OCI-LY7 (cell line): Measurements from ENCODE around the gene MINDY2. TPM values are rescaled to one million over a fixed set of nuclear protein-coding genes. Genes with fewer than 3 reads are reported as not detected.

Source experiments
- BruUV-seq: library from RNA; stranded (reverse); fragments of 400-500 nt; replicated peaks from 2 replicates; lab custom pipeline; 2021; lab: Mats Ljungman, UMichigan
- CTCF ChIA-PET: fragments of 300-600 bp; sonication (Branson Sonifier 250); formaldehyde crosslinking; loops from one replicate; lab custom pipeline; 2022; ENCODE audit warnings: antibody characterized with exemption; ENCODE audit not compliant: unreplicated experiment; lab: Charles Lee
- POLR2A ChIA-PET: fragments of 300-600 bp; sonication (Branson Sonifier 250); formaldehyde crosslinking; loops from one replicate; lab custom pipeline; 2022; ENCODE audit warnings: antibody characterized with exemption; lab: Charles Lee
- DNase-seq: peaks from one replicate; pipeline ENCODE4 v3.0.0-alpha.2; 2015; ENCODE audit warnings: low spot score
- H2AFZ ChIP-seq: fragments of 200-600 bp; sonication (generic), shearing (Covaris generic); 2 replicates; pipeline ENCODE4 v1.6.1; 2014; ENCODE audit warnings: mild to moderate bottlenecking, antibody characterized with exemption, low read length, moderate library complexity
- H3K27ac ChIP-seq: fragments of 200-600 bp; sonication (generic); 2 replicates; pipeline ENCODE4 v1.5.1; 2014; ENCODE audit warnings: mixed run types, low read depth, mild to moderate bottlenecking, moderate library complexity, low read length, inconsistent platforms; ENCODE audit not compliant: poor library complexity, severe bottlenecking
- H3K36me3 ChIP-seq: fragments of 200-600 bp; sonication (generic); 2 replicates; pipeline ENCODE4 v1.6.1; 2014; ENCODE audit warnings: mild to moderate bottlenecking, antibody characterized with exemption, low read length, moderate library complexity, mixed read lengths; ENCODE audit not compliant: insufficient read depth
- H3K4me1 ChIP-seq: fragments of 200-600 bp; sonication (generic); 2 replicates; pipeline ENCODE4 v1.5.1; 2014; ENCODE audit warnings: mild to moderate bottlenecking, low read length; ENCODE audit not compliant: insufficient read depth, poor library complexity, severe bottlenecking
- H3K4me2 ChIP-seq: fragments of 200-600 bp; sonication (generic); 2 replicates; pipeline ENCODE4 v1.6.1; 2014; ENCODE audit warnings: mild to moderate bottlenecking, low read length
- H3K4me3 ChIP-seq: fragments of 200-600 bp; sonication (generic); 2 replicates; pipeline ENCODE4 v1.5.1; 2014; ENCODE audit warnings: mild to moderate bottlenecking, low read depth, low read length; ENCODE audit not compliant: poor library complexity, severe bottlenecking
- H3K79me2 ChIP-seq: fragments of 200-600 bp; sonication (generic); 2 replicates; pipeline ENCODE4 v1.6.1; 2016; ENCODE audit warnings: low read depth, mild to moderate bottlenecking, low read length, moderate library complexity, mixed read lengths; ENCODE audit not compliant: insufficient read depth
- H3K9me2 ChIP-seq: fragments of 200-600 bp; sonication (generic); 2 replicates; pipeline ENCODE4 v1.6.1; 2016; ENCODE audit warnings: mild to moderate bottlenecking, low read length, mixed read lengths; ENCODE audit not compliant: insufficient read depth
- H3K9me3 ChIP-seq: fragments of 200-600 bp; sonication (generic); 2 replicates; pipeline ENCODE4 v1.6.1; 2014; ENCODE audit warnings: mild to moderate bottlenecking, mixed run types, low read length, mixed read lengths
- H4K20me1 ChIP-seq: fragments of 200-600 bp; sonication (generic); 2 replicates; pipeline ENCODE4 v1.6.1; 2014; ENCODE audit warnings: mild to moderate bottlenecking, antibody characterized with exemption, low read length, moderate library complexity, mixed read lengths; ENCODE audit not compliant: insufficient read depth
- EZH2phosphoT487 ChIP-seq: fragments of 200-600 bp; sonication (generic); IDR thresholded peaks from 2 replicates; pipeline ENCODE4 v1.6.1; 2018; ENCODE audit warnings: low read depth, borderline replicate concordance, mild to moderate bottlenecking, mixed run types, antibody characterized with exemption, low read length, moderate library complexity, mixed read lengths
- intact Hi-C: fragments of 100-400 bp; cut with micrococcal nuclease; formaldehyde crosslinking; loops from one replicate; pipeline ENCODE4 v1.10.0; 2022; ENCODE audit not compliant: unreplicated experiment
- total RNA-seq, 2 experiments: library from RNA; depleted of rRNA in 1 of 2; stranded (reverse); fragments of >200 nt in 1 of 2; shearing (Covaris generic) in 1 of 2; gene quantifications; 2 replicates each; pipeline ENCODE4 v1.2.3, GENCODE V29; 2014 to 2022
- TF ChIP-seq, protein P1 (sequence below): fragments of 200-600 bp; sonication (generic); conservative IDR thresholded peaks from 2 replicates; pipeline ENCODE4 v1.5.1; 2014; ENCODE audit warnings: mild to moderate bottlenecking, antibody characterized with exemption, low read length, moderate library complexity, mixed read lengths

The MINDY2 gene
- total RNA-seq, 2 experiments from 2014 or later = 10.5 to 15.7 TPM

DNA sequence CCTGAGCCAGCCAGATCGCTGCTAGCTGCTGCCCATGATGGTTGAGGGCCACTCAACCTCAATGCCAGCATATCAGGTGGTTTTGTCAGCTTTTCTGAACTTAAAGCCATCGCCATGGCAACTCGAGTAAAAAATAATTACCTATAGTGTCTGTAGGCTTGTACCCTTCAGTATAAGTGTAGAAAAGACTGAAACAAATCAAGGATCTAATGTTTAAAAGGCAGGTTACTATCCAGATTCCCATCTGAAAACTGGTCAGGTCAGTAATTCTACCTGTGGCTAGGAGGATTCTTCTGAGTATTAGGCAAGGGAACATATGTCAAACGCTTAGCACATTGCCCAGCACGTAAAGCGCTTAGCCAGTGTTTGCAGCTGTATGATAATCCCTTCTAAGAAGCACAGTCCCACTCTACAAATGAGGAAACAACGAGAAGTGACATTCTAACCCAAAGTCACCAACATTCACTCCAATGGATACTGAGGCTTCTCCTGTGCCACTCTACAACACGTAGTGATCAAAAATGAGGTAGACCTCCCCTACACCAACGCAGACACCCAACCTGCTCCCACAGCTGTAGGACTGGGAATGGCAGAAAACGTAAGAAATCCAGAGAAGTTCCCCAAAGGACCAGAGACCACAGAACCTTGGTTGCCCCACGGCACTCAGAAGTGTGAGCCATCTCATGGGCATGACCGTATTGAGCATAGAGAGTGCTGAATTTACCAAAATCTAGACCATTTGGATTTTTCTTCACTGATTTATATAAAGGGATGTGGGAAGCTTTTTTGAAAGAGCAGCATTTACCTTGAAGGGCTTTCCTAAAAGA is 107.1 kb downstream of the MINDY2 start:
- POLR2A ChIA-PET = no interaction called here
- no peak overlapping the region for H3K27ac ChIP-seq
- no peaks in the 10 kb centered on the region for H3K79me2 ChIP-seq
- H3K9me2 ChIP-seq = no peaks in the 10 kb centered on the region
- no peaks in the 10 kb centered on the region for H3K9me3 ChIP-seq
- TF ChIP-seq, protein P1, sequence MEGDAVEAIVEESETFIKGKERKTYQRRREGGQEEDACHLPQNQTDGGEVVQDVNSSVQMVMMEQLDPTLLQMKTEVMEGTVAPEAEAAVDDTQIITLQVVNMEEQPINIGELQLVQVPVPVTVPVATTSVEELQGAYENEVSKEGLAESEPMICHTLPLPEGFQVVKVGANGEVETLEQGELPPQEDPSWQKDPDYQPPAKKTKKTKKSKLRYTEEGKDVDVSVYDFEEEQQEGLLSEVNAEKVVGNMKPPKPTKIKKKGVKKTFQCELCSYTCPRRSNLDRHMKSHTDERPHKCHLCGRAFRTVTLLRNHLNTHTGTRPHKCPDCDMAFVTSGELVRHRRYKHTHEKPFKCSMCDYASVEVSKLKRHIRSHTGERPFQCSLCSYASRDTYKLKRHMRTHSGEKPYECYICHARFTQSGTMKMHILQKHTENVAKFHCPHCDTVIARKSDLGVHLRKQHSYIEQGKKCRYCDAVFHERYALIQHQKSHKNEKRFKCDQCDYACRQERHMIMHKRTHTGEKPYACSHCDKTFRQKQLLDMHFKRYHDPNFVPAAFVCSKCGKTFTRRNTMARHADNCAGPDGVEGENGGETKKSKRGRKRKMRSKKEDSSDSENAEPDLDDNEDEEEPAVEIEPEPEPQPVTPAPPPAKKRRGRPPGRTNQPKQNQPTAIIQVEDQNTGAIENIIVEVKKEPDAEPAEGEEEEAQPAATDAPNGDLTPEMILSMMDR = no peak
- TF ChIP-seq EZH2phosphoT487 = no peak
- CTCF ChIA-PET = no interaction called here
- no peak overlapping the region for H3K4me3 ChIP-seq
- H3K4me1 ChIP-seq = peaks cover 12% of the 10 kb centered on the region
- DNase-seq = no peak
- no peaks in the 10 kb centered on the region for H4K20me1 ChIP-seq
- BruUV-seq = no TSS peak
- intact Hi-C loops = no loop called here
- H2AFZ ChIP-seq = no peak overlapping the region
- H3K36me3 ChIP-seq = peaks cover 69% of the 10 kb centered on the region
- no peak overlapping the region for H3K4me2 ChIP-seq

DNA sequence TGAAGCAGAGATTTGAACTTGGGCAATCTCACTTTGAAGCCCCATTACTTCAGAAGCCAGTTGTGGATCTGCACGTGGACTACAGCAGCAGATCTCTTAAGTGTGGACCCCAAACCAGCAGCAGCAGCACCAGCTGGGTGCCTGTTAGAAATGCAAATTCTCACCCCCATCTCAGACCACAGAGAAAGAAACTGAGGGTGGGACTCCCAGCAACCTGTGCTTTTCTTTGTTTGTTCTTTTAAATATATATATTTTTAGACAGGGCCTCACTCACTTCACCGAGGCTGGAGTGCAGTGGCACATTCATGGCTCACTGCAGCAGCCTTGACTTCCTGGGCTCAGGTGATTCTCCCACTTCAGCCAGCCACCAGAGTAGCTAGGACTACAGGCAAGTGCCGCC is 109.2 kb downstream of the MINDY2 start:
- peak overlapping the region; percentile 30 for H3K27ac ChIP-seq

More for the DNA sequence above, 109.2 kb downstream of the MINDY2 start:
- DNase-seq = peak; percentile 18
- H3K9me3 ChIP-seq = no peaks in the 10 kb centered on the region
- no TSS peak for BruUV-seq
- no peaks in the 10 kb centered on the region for H4K20me1 ChIP-seq
- peaks cover 12% of the 10 kb centered on the region for H3K4me1 ChIP-seq
- H3K4me2 ChIP-seq = no peak overlapping the region
- intact Hi-C loops = no loop called here
- H3K9me2 ChIP-seq = no peaks in the 10 kb centered on the region
- no peak overlapping the region for H2AFZ ChIP-seq
- peaks cover 89% of the 10 kb centered on the region for H3K36me3 ChIP-seq
- TF ChIP-seq, protein P1 = no peak
- no peak for TF ChIP-seq EZH2phosphoT487
- POLR2A ChIA-PET = no interaction called here
- H3K4me3 ChIP-seq = no peak overlapping the region
- CTCF ChIA-PET = no interaction called here
- H3K79me2 ChIP-seq = no peaks in the 10 kb centered on the region
